Mesothelial cell of epicardium (in vitro differentiated cells): ENCODE data around the gene VPS51. TPM values are rescaled to one million over a fixed set of nuclear protein-coding genes. Genes with fewer than 3 reads are reported as not detected.
"Not testable (repeated sequence)": the region's sequence is repeated elsewhere in the genome, so short reads cannot be mapped to it uniquely, and the experiment has no call there.

Source experiments
- DNase-seq, 2 experiments: peaks; one replicate each; pipeline ENCODE4 v3.0.0; 2021; ENCODE audit warnings: low spot score in 2 of 2; ENCODE audit not compliant: unreplicated experiment in 2 of 2
- H3K27ac Mint-ChIP-seq: 2 replicates; pipeline ENCODE4 v1.8.0; 2021; ENCODE audit warnings: mixed read lengths
- H3K27me3 Mint-ChIP-seq: 2 replicates; pipeline ENCODE4 v1.8.0; 2021; ENCODE audit warnings: low read depth, mixed read lengths
- H3K36me3 Mint-ChIP-seq: 2 replicates; pipeline ENCODE4 v1.8.0; 2021; ENCODE audit warnings: mixed read lengths
- H3K4me1 Mint-ChIP-seq: 2 replicates; pipeline ENCODE4 v1.8.0; 2021; ENCODE audit warnings: mixed read lengths
- H3K4me3 Mint-ChIP-seq: 2 replicates; pipeline ENCODE4 v1.8.0; 2021; ENCODE audit warnings: mild to moderate bottlenecking, moderate library complexity, mixed read lengths
- H3K9me3 Mint-ChIP-seq: 2 replicates; pipeline ENCODE4 v1.8.0; 2021; ENCODE audit warnings: mixed read lengths
- CTCF ChIP-seq: fragments of 200-600 bp; sonication (generic); IDR thresholded peaks from one replicate; pipeline ENCODE4 v1.5.0; 2021; ENCODE audit warnings: antibody characterized with exemption; ENCODE audit not compliant: unreplicated experiment
- total RNA-seq: library from RNA; stranded (reverse); gene quantifications from 3 replicates; pipeline ENCODE4 v1.2.1, GENCODE V29; 2021

VPS51 gene
- total RNA-seq, 1 donor from 2014 or later: 113 TPM

- H3K4me1 Mint-ChIP-seq: peaks cover 30% of the 10 kb centered on the region
- no peak for TF ChIP-seq CTCF
- H3K4me3 Mint-ChIP-seq: peak overlapping the region; percentile 49
- no peaks in the 10 kb centered on the region for H3K9me3 Mint-ChIP-seq
- peak overlapping the region; percentile 90 for H3K27ac Mint-ChIP-seq
- no peaks in the 10 kb centered on the region for H3K36me3 Mint-ChIP-seq
- no peak for DNase-seq
- peaks cover 16% of the 10 kb centered on the region for H3K27me3 Mint-ChIP-seq
Observed at GRCh38 chr11:65136515-65137096, 40.6 kb downstream of the VPS51 start.

- peaks cover 41% of the 10 kb centered on the region for H3K27me3 Mint-ChIP-seq
- no peaks in the 10 kb centered on the region for H3K4me1 Mint-ChIP-seq
- H3K27ac Mint-ChIP-seq: no peak overlapping the region
- H3K4me3 Mint-ChIP-seq: no peak overlapping the region
- TF ChIP-seq CTCF: no peak
- no peak for DNase-seq
- no peaks in the 10 kb centered on the region for H3K9me3 Mint-ChIP-seq
- no peaks in the 10 kb centered on the region for H3K36me3 Mint-ChIP-seq
Observed at GRCh38 chr11:65141896-65142494, 46.0 kb downstream of the VPS51 start.

GRCh38 chr11:65147352-65148075 lies 51.5 kb downstream of the VPS51 start:
- H3K4me3 Mint-ChIP-seq: no peak overlapping the region
- no peaks in the 10 kb centered on the region for H3K36me3 Mint-ChIP-seq
- no peak overlapping the region for H3K27ac Mint-ChIP-seq
- no peak for DNase-seq
- TF ChIP-seq CTCF: no peak
- no peaks in the 10 kb centered on the region for H3K9me3 Mint-ChIP-seq
- H3K4me1 Mint-ChIP-seq: peaks cover 18% of the 10 kb centered on the region
- peaks cover 19% of the 10 kb centered on the region for H3K27me3 Mint-ChIP-seq

- H3K36me3 Mint-ChIP-seq: no peaks in the 10 kb centered on the region
- H3K4me3 Mint-ChIP-seq: no peak overlapping the region
- no peak overlapping the region for H3K27ac Mint-ChIP-seq
- TF ChIP-seq CTCF: no peak
- H3K9me3 Mint-ChIP-seq: no peaks in the 10 kb centered on the region
- H3K4me1 Mint-ChIP-seq: peaks cover 18% of the 10 kb centered on the region
- H3K27me3 Mint-ChIP-seq: peaks cover 23% of the 10 kb centered on the region
- no peak for DNase-seq
Observed at GRCh38 chr11:65148657-65149056, 52.6 kb downstream of the VPS51 start.

GRCh38 chr11:65150131-65150508 lies 54.1 kb downstream of the VPS51 start:
- peaks cover 17% of the 10 kb centered on the region for H3K27me3 Mint-ChIP-seq
- H3K27ac Mint-ChIP-seq: peak overlapping the region; percentile 95
- peak overlapping the region; percentile 36 for H3K4me3 Mint-ChIP-seq
- H3K4me1 Mint-ChIP-seq: peaks cover 18% of the 10 kb centered on the region
- not testable (repeated sequence) for H3K9me3 Mint-ChIP-seq, DNase-seq, H3K36me3 Mint-ChIP-seq
